Measurements from ENCODE around the gene TMX2. TPM values are rescaled to one million over a fixed set of nuclear protein-coding genes. Genes with fewer than 3 reads are reported as not detected.

TMX2 gene
- total and polyA plus RNA-seq, 9 of the 15 experiments (the other 6 are each of a cell fraction or from before 2014, with no cell fraction given) = 176 to 433 (median 227) TPM

DNA sequence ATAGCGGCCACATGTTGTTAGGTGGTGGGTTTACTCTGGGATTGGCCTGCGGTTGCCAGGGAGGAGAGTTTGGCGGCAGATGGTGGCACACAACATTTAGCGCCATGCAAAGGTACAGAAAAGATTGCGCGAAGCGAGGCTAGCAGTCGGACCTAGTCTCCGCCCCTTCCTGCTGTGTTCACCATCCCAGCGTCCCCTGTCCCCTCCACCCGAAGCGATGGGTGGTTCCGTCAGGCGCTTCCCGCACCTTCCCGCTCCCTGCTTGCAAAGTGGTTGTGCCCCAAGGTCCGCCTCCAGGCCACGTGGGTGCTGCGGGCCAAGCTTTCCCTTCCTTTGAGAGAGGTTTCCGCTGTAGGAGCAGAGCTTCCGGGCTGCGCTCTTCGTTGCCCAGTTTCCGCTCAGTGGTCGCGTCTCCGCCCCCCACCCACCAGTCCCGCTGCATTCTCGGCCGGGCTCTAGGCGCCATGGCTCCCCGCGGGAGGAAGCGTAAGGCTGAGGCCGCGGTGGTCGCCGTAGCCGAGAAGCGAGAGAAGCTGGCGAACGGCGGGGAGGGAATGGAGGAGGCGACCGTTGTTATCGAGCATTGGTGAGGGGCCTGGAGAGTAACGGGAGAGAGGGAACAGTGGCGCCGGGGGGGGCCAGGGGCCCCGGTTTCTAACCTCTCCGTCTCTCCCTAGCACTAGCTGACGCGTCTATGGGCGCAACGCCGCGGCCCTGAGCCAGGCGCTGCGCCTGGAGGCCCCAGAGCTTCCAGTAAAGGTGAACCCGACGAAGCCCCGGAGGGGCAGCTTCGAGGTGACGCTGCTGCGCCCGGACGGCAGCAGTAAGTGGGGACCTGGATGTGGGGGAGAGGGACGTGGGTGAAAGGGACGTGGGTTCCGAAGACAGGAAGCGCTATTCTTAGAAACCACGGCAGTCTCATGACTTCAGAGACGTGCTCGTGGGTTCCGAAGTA, 29.0 kb downstream of the TMX2 start, which contains the start of gene SELENOH (continued):
- TF ChIP-seq, protein P1, sequence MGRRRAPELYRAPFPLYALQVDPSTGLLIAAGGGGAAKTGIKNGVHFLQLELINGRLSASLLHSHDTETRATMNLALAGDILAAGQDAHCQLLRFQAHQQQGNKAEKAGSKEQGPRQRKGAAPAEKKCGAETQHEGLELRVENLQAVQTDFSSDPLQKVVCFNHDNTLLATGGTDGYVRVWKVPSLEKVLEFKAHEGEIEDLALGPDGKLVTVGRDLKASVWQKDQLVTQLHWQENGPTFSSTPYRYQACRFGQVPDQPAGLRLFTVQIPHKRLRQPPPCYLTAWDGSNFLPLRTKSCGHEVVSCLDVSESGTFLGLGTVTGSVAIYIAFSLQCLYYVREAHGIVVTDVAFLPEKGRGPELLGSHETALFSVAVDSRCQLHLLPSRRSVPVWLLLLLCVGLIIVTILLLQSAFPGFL (CRISPR knock-in tag; IDR thresholded peaks at IDR 0.05) = no peak
- TF ChIP-seq ZFPM2 (CRISPR knock-in tag; IDR thresholded peaks at IDR 0.05) = 0 out of 2 replicates have a peak, but pooled peaks have one; percentile 72
- no peak for TF ChIP-seq ZNF780A (CRISPR knock-in tag; IDR thresholded peaks at IDR 0.05)
- TF ChIP-seq, protein P2, sequence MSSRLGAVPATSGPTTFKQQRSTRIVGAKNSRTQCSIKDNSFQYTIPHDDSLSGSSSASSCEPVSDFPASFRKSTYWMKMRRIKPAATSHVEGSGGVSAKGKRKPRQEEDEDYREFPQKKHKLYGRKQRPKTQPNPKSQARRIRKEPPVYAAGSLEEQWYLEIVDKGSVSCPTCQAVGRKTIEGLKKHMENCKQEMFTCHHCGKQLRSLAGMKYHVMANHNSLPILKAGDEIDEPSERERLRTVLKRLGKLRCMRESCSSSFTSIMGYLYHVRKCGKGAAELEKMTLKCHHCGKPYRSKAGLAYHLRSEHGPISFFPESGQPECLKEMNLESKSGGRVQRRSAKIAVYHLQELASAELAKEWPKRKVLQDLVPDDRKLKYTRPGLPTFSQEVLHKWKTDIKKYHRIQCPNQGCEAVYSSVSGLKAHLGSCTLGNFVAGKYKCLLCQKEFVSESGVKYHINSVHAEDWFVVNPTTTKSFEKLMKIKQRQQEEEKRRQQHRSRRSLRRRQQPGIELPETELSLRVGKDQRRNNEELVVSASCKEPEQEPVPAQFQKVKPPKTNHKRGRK (tag; IDR thresholded peaks at IDR 0.05) = no peak
- TF ChIP-seq, protein P3, sequence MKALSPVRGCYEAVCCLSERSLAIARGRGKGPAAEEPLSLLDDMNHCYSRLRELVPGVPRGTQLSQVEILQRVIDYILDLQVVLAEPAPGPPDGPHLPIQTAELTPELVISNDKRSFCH (CRISPR knock-in tag; IDR thresholded peaks at IDR 0.05) = no peak
- TF ChIP-seq, protein P3 (tag; IDR thresholded peaks at IDR 0.05) = peak; percentile 85
- no peak for TF ChIP-seq HSF4 (CRISPR knock-in tag; IDR thresholded peaks at IDR 0.05; ENCODE audit: borderline replicate concordance)
- TF ChIP-seq, protein P4, sequence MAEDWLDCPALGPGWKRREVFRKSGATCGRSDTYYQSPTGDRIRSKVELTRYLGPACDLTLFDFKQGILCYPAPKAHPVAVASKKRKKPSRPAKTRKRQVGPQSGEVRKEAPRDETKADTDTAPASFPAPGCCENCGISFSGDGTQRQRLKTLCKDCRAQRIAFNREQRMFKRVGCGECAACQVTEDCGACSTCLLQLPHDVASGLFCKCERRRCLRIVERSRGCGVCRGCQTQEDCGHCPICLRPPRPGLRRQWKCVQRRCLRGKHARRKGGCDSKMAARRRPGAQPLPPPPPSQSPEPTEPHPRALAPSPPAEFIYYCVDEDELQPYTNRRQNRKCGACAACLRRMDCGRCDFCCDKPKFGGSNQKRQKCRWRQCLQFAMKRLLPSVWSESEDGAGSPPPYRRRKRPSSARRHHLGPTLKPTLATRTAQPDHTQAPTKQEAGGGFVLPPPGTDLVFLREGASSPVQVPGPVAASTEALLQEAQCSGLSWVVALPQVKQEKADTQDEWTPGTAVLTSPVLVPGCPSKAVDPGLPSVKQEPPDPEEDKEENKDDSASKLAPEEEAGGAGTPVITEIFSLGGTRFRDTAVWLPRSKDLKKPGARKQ (CRISPR knock-in tag; IDR thresholded peaks at IDR 0.05) = no peak
- TF ChIP-seq CBX2 (IDR thresholded peaks at IDR 0.05; ENCODE audit: insufficient read depth, low read length, poor library complexity, severe bottlenecking) = no peak
- TF ChIP-seq ARID2 (IDR thresholded peaks at IDR 0.05) = no peak
- TF ChIP-seq ZEB2 (IDR thresholded peaks at IDR 0.05) = peak; percentile 99
- peak; percentile 46; the same call in 1 of the 2 replicates for TF ChIP-seq CHD2 (IDR thresholded peaks at IDR 0.05; ENCODE audit: low read depth, low read length)
- peak; percentile 78 for TF ChIP-seq ZFX (CRISPR knock-in tag; IDR thresholded peaks at IDR 0.05)
- TF ChIP-seq, protein P5, sequence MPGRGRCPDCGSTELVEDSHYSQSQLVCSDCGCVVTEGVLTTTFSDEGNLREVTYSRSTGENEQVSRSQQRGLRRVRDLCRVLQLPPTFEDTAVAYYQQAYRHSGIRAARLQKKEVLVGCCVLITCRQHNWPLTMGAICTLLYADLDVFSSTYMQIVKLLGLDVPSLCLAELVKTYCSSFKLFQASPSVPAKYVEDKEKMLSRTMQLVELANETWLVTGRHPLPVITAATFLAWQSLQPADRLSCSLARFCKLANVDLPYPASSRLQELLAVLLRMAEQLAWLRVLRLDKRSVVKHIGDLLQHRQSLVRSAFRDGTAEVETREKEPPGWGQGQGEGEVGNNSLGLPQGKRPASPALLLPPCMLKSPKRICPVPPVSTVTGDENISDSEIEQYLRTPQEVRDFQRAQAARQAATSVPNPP (IDR thresholded peaks at IDR 0.05; ENCODE audit: borderline replicate concordance, insufficient read depth, insufficient read length) = no peak
- no peak for TF ChIP-seq ZNF347 (CRISPR knock-in tag; IDR thresholded peaks at IDR 0.05; ENCODE audit: low read depth)
- peak; percentile 99 for TF ChIP-seq GABPB1 (CRISPR knock-in tag; IDR thresholded peaks at IDR 0.05)
- TF ChIP-seq, protein P6, sequence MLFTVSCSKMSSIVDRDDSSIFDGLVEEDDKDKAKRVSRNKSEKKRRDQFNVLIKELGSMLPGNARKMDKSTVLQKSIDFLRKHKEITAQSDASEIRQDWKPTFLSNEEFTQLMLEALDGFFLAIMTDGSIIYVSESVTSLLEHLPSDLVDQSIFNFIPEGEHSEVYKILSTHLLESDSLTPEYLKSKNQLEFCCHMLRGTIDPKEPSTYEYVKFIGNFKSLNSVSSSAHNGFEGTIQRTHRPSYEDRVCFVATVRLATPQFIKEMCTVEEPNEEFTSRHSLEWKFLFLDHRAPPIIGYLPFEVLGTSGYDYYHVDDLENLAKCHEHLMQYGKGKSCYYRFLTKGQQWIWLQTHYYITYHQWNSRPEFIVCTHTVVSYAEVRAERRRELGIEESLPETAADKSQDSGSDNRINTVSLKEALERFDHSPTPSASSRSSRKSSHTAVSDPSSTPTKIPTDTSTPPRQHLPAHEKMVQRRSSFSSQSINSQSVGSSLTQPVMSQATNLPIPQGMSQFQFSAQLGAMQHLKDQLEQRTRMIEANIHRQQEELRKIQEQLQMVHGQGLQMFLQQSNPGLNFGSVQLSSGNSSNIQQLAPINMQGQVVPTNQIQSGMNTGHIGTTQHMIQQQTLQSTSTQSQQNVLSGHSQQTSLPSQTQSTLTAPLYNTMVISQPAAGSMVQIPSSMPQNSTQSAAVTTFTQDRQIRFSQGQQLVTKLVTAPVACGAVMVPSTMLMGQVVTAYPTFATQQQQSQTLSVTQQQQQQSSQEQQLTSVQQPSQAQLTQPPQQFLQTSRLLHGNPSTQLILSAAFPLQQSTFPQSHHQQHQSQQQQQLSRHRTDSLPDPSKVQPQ (CRISPR knock-in tag; IDR thresholded peaks at IDR 0.05; ENCODE audit: borderline replicate concordance) = no peak
- no peak for TF ChIP-seq ZNF561 (CRISPR knock-in tag; conservative IDR thresholded peaks at IDR 0.05)
